AG04449 (cell line): Measurements from ENCODE around the gene DGKD.

Source experiments
- CTCF ChIA-PET: fragments of 350-600 bp; formaldehyde crosslinking; extraction: SDS; loops from one replicate; lab custom pipeline; 2021; ENCODE audit warnings: antibody characterized with exemption; lab: Yijun Ruan, JAX
- POLR2A ChIA-PET: fragments of 400-600, 350-600 bp; formaldehyde crosslinking; extraction: SDS; loops from one replicate; lab custom pipeline; 2020; ENCODE audit warnings: antibody characterized with exemption, inconsistent platforms; lab: Yijun Ruan, JAX
- DNase-seq: peaks from one replicate; pipeline ENCODE4 v3.0.0-alpha.2; 2010; ENCODE audit warnings: low read depth, low spot score
- H3K4me3 ChIP-seq: 2 replicates; pipeline ENCODE4 v1.5.1; 2011; ENCODE audit warnings: low read depth, mild to moderate bottlenecking, control low read depth, low read length
- CTCF ChIP-seq: IDR thresholded peaks from one replicate; pipeline ENCODE4 v1.5.1; 2011; ENCODE audit warnings: mild to moderate bottlenecking, moderate library complexity, low read length, control low read depth, inconsistent platforms; ENCODE audit not compliant: insufficient read depth; ENCODE audit errors: missing control alignments

The DGKD gene

DNA sequence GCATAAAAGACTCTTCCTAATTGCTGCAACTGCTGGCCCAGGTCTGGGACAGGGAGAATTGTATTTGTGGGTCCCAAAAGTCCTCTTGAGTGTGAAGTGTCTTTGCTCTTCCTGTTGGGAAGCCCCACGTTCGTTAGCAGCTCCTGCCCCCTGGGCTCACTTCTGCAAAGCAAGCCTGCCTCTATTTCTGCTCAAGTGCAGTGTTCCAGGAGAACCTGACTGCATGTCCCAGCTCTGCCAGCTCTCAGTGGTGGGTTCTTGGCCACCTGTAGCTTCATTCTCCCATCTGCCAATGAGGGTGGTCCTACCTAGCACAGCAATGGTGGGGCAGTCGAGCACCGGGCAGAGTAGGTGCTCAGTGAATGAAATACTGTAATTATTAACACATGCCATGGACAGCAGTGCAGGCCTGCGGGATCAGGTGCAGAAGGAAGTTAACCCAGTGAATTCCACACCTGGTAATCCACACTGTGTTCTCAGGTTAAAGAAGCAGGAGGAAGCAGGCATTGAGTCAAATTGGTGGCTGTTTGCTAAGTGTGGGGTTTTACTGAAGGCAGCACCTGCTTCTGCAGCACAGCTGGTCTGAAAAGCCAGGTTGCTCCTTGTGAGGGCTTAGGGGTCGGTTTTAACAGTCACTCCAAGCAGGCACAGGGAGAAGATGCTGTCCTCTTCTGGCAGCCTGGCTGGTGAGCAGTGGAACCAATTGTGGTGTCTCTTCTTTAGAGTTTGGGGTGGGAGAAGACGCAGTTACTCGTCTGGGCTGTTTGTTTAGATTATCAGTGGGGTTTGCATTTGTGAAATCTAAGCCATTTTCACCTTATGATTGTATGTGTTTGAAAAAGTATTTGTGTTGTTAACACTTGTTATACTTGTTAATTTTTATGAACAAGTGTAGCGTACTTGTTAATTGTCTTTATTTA lies 54.3 kb downstream of the DGKD start:
- TF ChIP-seq CTCF: no peak
- ChIA-PET POLR2A (no interaction called here), CTCF (interaction anchor here (10.2 kb wide), 1 partner anchor 32 kb away, joined by 117 read pairs; no protein-coding TSS in a partner anchor)
- no peak for DNase-seq
- no peak overlapping the region for H3K4me3 ChIP-seq

GRCh38 chr2:233409286-233409991 lies 55.1 kb downstream of the DGKD start:
- CTCF ChIA-PET: no interaction called here
- POLR2A ChIA-PET: no interaction called here
- TF ChIP-seq CTCF: no peak
- no peak overlapping the region for H3K4me3 ChIP-seq
- DNase-seq: no peak

DNA sequence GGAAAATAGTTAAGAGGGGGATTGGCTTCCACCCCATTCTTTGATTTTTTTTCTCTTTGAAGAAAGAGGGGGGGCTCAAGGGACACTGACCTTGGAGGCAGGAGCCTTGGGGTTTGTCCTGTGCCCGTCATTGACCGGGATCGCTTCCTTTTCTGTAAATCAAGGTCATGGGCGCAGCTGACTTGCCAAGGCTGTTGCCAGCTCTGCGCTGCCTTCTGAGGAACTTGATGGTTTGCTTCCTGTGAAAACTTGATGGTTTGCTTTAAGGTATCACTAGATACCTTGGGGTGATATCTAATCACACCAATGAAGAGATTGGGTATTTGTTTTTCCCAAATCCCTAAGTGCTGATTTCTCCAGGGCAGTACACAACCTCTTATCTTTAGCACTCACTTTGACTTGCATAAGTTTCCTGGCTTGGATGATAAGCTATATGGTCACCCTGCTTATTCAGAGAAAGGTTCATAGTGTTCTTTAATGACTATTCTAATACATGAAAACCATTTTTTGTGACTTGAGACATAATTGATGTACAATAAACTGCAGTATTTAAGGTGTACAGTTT lies 56.0 kb downstream of the DGKD start:
- POLR2A ChIA-PET: no interaction called here
- CTCF ChIA-PET: no interaction called here
- H3K4me3 ChIP-seq: no peak overlapping the region
- no peak for TF ChIP-seq CTCF
- no peak for DNase-seq

- no peak overlapping the region for H3K4me3 ChIP-seq
- TF ChIP-seq CTCF: no peak
- CTCF ChIA-PET: no interaction called here
- no peak for DNase-seq
- POLR2A ChIA-PET: no interaction called here
These were observed 56.9 kb downstream of the DGKD start for GRCh38 chr2:233411162-233411561.

- no peak for TF ChIP-seq CTCF
- DNase-seq: no peak
- CTCF ChIA-PET: interaction anchor here (1.4 to 4.8 kb wide), 2 partner anchors 9 to 37 kb away, joined by 4 to 31 read pairs; no protein-coding TSS in a partner anchor
- POLR2A ChIA-PET: no interaction called here
- H3K4me3 ChIP-seq: no peak overlapping the region
These were observed 58.1 kb downstream of the DGKD start for GRCh38 chr2:233412405-233412804.

DNA sequence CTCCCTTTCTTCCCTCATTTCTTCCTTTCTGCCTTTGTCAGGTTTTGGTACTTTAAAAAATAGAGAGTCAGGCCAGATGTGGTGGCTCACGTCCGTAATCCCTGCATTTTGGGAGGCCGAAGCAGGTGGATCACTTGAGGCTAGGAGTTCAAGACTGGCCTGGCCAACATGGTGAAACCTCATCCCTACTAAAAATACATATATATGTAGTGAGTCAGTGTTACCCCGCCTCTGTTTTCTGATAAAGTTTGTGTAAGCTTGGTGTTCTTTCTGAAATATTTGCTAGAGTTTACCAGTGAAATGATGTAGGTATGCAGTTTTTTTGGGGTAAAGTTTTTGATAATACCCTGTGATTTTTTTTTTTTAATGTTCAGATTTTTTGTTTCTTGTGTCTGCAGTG lies 58.8 kb downstream of the DGKD start:
- no peak overlapping the region for H3K4me3 ChIP-seq
- no peak for DNase-seq
- ChIA-PET CTCF (interaction anchor here (1.2 to 4.8 kb wide), 3 partner anchors 10 to 37 kb away, joined by 3 to 31 read pairs (median 4); no protein-coding TSS in a partner anchor), POLR2A (no interaction called here)
- no peak for TF ChIP-seq CTCF
